CD4-positive, alpha-beta T cell treated with Interleukin-17A for 1 hour (primary cell): Measurements from ENCODE around the gene TBX2.

Experiments
- DNase-seq: peaks from one replicate; pipeline ENCODE4 v3.0.0-alpha.2; 2020

The TBX2 gene

GRCh38 chr17:61403801-61404662 is 4.4 kb downstream of the TBX2 start:
- DNase-seq: no peak

GRCh38 chr17:61404663-61404912 is 4.9 kb downstream of the TBX2 start:
- no peak for DNase-seq

- DNase-seq: no peak
Measured at GRCh38 chr17:61404913-61405685, 5.5 kb downstream of the TBX2 start.

- no peak for DNase-seq
Measured at GRCh38 chr17:61405686-61406536, 6.3 kb downstream of the TBX2 start.

- DNase-seq: no peak
Measured at GRCh38 chr17:61406537-61406845, 6.8 kb downstream of the TBX2 start.

GRCh38 chr17:61406971-61407911 is 7.6 kb downstream of the TBX2 start:
- no peak for DNase-seq

- no peak for DNase-seq
Measured at GRCh38 chr17:61408151-61409041, 8.8 kb downstream of the TBX2 start.

- no peak for DNase-seq
Measured at GRCh38 chr17:61409301-61410112, 9.9 kb downstream of the TBX2 start.

GRCh38 chr17:61410141-61411010 is 10.7 kb downstream of the TBX2 start:
- DNase-seq: peak; percentile 79

- DNase-seq: no peak
Measured at GRCh38 chr17:61411011-61411260, 11.3 kb downstream of the TBX2 start.

GRCh38 chr17:61411261-61412142 is 11.9 kb downstream of the TBX2 start:
- no peak for DNase-seq

- peak; percentile 80 for DNase-seq
Measured at GRCh38 chr17:61412143-61412859, 12.7 kb downstream of the TBX2 start.

GRCh38 chr17:61412860-61413660 is 13.4 kb downstream of the TBX2 start:
- DNase-seq: no peak

GRCh38 chr17:61413661-61414126 is 14.1 kb downstream of the TBX2 start:
- DNase-seq: no peak

- no peak for DNase-seq
Measured at GRCh38 chr17:61414141-61414935, 14.7 kb downstream of the TBX2 start.

GRCh38 chr17:61414936-61415251 is 15.3 kb downstream of the TBX2 start:
- DNase-seq: no peak
